Activated B cell treated with CpG ODN at 0.5 μM for 24 hours (primary cell): ENCODE results near the gene CRTAC1. TPM values are rescaled to one million over a fixed set of nuclear protein-coding genes. Genes with fewer than 3 reads are reported as not detected.

Source experiments
- ATAC-seq: fragments of 200-7000 bp; cut with Tn5 transposase; one replicate; pipeline ENCODE4 v1.10.0; 2021; ENCODE audit warnings: low read depth, mild to moderate bottlenecking, moderate library complexity
- CTCF ChIA-PET: fragments of 350-600 bp; sonication (Branson Sonifier 250); formaldehyde crosslinking; loops from one replicate; lab custom pipeline; 2021; ENCODE audit warnings: antibody characterized with exemption; lab: Charles Lee
- POLR2A ChIA-PET: fragments of 350-600 bp; sonication (Branson Sonifier 250); formaldehyde crosslinking; loops from one replicate; lab custom pipeline; 2021; ENCODE audit warnings: antibody characterized with exemption; lab: Charles Lee
- DNase-seq: peaks from one replicate; pipeline ENCODE4 v3.0.0; 2022
- H3K27ac Mint-ChIP-seq: one replicate; pipeline ENCODE4 v1.8.0; 2020; ENCODE audit warnings: mixed read lengths
- H3K27me3 Mint-ChIP-seq: one replicate; pipeline ENCODE4 v1.8.0; 2021; ENCODE audit warnings: mixed read lengths
- H3K36me3 Mint-ChIP-seq: one replicate; pipeline ENCODE4 v1.8.0; 2021; ENCODE audit warnings: low read depth, mixed read lengths
- H3K4me1 Mint-ChIP-seq: one replicate; pipeline ENCODE4 v1.8.0; 2021; ENCODE audit warnings: mixed read lengths
- H3K4me3 Mint-ChIP-seq: one replicate; pipeline ENCODE4 v1.8.0; 2020; ENCODE audit warnings: mild to moderate bottlenecking, mixed read lengths
- H3K9me3 Mint-ChIP-seq: one replicate; pipeline ENCODE4 v1.8.0; 2020; ENCODE audit warnings: mixed read lengths
- intact Hi-C: fragments of 100-400 bp; cut with micrococcal nuclease; formaldehyde crosslinking; loops from one replicate; pipeline ENCODE4 v1.15.1; 2024
- total RNA-seq: library from RNA; stranded (reverse); gene quantifications from 2 replicates; pipeline ENCODE4 v1.2.3, GENCODE V29; 2022
- TF ChIP-seq, protein P1 (sequence below): fragments of 200-600 bp; IDR thresholded peaks from one replicate; pipeline ENCODE4 v1.8.0; 2022; ENCODE audit warnings: antibody characterized with exemption, mild to moderate bottlenecking

CRTAC1 gene
- total RNA-seq, 1 donor from 2014 or later: not detected

DNA sequence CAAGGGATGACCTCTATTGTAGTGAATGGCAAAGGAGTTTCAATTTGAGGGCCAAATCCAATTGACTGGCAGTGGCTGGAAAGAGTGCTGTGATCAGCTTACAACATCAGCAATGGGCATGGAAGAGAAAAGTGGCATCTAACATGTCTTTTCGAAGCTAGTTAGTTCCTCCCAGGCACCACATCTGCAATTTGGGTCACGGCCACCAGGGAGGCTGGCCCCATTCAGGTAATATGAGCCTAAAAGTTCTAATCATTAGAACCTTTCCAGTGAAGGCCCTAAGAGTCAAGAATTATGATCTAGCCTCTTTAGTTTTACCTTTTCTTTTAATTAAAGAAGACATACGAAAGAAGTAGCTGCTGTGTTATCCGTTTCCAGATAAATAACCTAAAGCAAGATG lies 17.3 kb downstream of the CRTAC1 start:
- Mint-ChIP-seq H3K9me3 (no peaks in the 10 kb centered on the region), H3K4me3 (no peak overlapping the region), H3K36me3 (no peaks in the 10 kb centered on the region), H3K27ac (no peak overlapping the region), H3K27me3 (peaks cover 39% of the 10 kb centered on the region), H3K4me1 (no peaks in the 10 kb centered on the region)
- CTCF ChIA-PET: no interaction called here
- DNase-seq: no peak
- intact Hi-C loops: no loop called here
- TF ChIP-seq, protein P1, sequence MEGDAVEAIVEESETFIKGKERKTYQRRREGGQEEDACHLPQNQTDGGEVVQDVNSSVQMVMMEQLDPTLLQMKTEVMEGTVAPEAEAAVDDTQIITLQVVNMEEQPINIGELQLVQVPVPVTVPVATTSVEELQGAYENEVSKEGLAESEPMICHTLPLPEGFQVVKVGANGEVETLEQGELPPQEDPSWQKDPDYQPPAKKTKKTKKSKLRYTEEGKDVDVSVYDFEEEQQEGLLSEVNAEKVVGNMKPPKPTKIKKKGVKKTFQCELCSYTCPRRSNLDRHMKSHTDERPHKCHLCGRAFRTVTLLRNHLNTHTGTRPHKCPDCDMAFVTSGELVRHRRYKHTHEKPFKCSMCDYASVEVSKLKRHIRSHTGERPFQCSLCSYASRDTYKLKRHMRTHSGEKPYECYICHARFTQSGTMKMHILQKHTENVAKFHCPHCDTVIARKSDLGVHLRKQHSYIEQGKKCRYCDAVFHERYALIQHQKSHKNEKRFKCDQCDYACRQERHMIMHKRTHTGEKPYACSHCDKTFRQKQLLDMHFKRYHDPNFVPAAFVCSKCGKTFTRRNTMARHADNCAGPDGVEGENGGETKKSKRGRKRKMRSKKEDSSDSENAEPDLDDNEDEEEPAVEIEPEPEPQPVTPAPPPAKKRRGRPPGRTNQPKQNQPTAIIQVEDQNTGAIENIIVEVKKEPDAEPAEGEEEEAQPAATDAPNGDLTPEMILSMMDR: no peak
- POLR2A ChIA-PET: no interaction called here
- ATAC-seq: no peak

DNA sequence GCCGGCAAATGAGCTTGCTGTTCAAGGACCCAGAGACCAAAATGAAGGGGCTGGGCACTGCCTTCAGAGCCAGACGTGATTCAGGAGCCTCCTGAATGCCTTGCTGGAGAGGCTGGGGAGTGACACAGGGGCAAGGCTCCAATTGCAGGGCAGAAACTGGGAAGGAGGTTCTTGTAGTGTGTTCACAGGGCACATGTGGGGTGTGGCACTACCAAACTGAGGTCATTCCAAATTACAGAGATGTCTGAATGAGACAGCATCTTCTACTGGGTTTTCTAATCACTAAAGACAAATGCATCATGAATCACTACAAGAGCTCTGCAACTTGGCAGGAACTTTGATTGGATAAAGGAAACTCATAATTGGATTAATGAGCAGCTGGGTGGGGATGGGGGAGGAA lies 17.8 kb downstream of the CRTAC1 start:
- Mint-ChIP-seq H3K27ac (no peak overlapping the region), H3K36me3 (no peaks in the 10 kb centered on the region), H3K4me3 (no peak overlapping the region), H3K4me1 (no peaks in the 10 kb centered on the region), H3K9me3 (no peaks in the 10 kb centered on the region), H3K27me3 (peaks cover 39% of the 10 kb centered on the region)
- ChIA-PET POLR2A (no interaction called here), CTCF (no interaction called here)
- no peak for DNase-seq
- TF ChIP-seq, protein P1: no peak
- intact Hi-C loops: no loop called here
- no peak for ATAC-seq

DNA sequence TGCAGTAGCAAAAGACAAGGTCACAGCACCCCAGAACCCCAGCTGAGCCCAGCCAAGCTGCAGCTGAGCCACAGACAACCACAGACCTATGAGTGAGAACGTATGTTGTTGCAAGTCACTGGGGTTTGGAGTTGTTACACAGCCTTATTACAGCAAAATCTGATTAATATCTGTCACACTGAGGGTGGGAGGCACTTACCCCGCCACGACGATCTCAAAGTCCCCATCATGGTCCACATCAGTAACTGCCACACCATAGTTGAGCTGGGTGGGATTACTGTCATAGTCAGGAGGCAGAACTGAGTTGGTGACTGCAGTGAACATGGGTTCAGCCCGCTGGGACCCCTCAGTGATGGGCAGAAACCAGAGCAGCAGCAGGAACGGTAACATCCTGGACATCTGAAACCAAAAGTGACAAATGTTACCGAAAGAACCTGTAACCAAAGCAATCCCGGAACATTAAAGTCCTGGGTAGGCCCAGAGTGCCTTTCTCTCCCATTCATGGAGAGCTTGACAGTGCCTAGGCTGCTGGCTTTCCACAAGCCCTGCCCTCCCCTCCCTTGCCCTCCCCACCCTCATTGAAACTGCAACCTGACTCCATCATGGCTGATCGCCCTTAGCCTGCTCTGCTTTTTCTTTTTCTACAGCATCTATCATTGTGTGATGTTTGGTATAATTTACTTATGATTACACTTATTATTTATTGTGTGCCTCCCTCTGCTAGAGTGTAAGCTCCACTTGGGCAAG lies 19.3 kb downstream of the CRTAC1 start:
- TF ChIP-seq, protein P1: no peak
- Mint-ChIP-seq H3K36me3 (no peaks in the 10 kb centered on the region), H3K9me3 (no peaks in the 10 kb centered on the region), H3K4me3 (no peak overlapping the region), H3K4me1 (no peaks in the 10 kb centered on the region), H3K27ac (no peak overlapping the region), H3K27me3 (peaks cover 36% of the 10 kb centered on the region)
- DNase-seq (no peak), ATAC-seq (no peak)
- ChIA-PET POLR2A (no interaction called here), CTCF (no interaction called here)
- intact Hi-C loops: no loop called here

DNA sequence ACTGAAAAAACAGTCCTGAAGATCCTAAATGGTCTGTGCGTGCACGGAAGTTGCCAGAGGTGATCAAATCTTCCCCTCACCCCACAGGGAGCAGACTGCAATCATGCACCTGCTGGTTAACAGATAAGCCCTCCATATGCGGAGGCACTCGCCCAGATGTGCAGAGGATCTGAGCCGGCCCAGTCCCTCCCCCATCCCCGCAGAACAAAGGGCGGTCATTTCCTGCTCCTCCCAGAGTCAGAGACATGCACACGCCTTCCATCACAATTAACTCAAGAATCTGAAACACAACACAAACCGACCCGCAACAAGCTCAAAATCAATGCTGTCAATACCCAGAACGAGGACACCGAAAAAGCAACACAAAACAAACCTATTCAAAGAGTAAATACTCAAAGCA lies 24.2 kb downstream of the CRTAC1 start:
- Mint-ChIP-seq H3K27me3 (peaks cover 18% of the 10 kb centered on the region), H3K27ac (no peak overlapping the region), H3K4me1 (no peaks in the 10 kb centered on the region), H3K4me3 (no peak overlapping the region), H3K9me3 (no peaks in the 10 kb centered on the region), H3K36me3 (no peaks in the 10 kb centered on the region)
- DNase-seq (no peak), ATAC-seq (no peak)
- ChIA-PET POLR2A (no interaction called here), CTCF (no interaction called here)
- intact Hi-C loops: no loop called here
- TF ChIP-seq, protein P1: no peak

DNA sequence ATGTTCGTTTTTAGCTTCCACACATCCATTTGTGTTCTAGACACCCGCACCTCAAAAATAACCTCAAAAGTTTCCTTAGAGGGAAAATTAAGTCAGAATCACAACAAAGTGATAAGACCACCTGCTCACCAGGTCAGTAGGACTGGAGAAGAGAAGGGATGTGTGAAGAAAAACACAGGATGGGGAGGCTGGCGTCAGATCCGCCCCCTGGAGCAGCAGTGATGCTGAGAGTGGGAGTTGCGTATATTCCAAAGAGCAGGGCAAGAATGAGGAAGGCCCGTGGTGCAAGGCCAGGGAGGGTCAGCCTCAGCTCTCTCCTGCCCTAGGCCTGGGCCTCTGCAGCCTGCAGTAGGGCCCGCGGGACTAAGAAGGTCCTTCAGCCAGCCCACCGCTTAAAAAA lies 28.7 kb downstream of the CRTAC1 start:
- ATAC-seq (no peak), DNase-seq (no peak)
- H3K4me1 Mint-ChIP-seq: no peaks in the 10 kb centered on the region
- ChIA-PET POLR2A (no interaction called here), CTCF (no interaction called here)
- no peaks in the 10 kb centered on the region for H3K36me3 Mint-ChIP-seq
- no peak overlapping the region for H3K27ac Mint-ChIP-seq
- peaks cover 5% of the 10 kb centered on the region for H3K27me3 Mint-ChIP-seq
- TF ChIP-seq, protein P1: no peak
- intact Hi-C loops: no loop called here
- H3K9me3 Mint-ChIP-seq: peaks cover 9% of the 10 kb centered on the region
- no peak overlapping the region for H3K4me3 Mint-ChIP-seq
